ENCODE measurements around the gene ELAVL1. TPM values are rescaled to one million over a fixed set of nuclear protein-coding genes. Genes with fewer than 3 reads are reported as not detected.

ELAVL1 gene
- total and polyA plus RNA-seq, 9 of the 15 experiments (the other 6 are each of a cell fraction or from before 2014, with no cell fraction given) = 4.3 to 172 (median 69.2) TPM

DNA sequence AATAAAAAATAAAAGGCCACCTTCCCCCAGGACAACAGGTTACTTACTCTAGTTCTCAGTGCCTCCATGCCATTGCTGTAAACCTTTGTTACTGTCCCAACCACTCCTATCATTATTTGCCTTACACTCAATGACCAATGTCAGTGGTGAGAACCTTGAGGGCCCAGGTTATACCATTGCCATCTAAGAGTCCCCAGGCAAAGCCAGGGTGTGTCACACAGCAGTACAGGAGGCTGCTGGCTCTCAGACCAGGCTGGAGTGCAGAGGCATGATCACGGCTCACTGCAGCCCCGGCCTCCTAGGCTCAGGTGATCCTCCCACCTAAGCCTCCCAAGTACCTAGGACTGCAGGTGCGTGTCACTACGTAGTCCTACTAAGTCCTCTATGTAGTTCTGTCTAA is 6.1 kb downstream of the ELAVL1 start:
- no peaks in the 10 kb centered on the region for H3K27me3 ChIP-seq (ENCODE audit: control insufficient read depth in 2 of 2, insufficient read depth in 2 of 2, low read length in 2 of 2)
- intact Hi-C loops (cut with micrococcal nuclease) = no loop called here

More for the DNA sequence above, 6.1 kb downstream of the ELAVL1 start:
- Histone ChIP-seq H3K4me2 (ENCODE audit: insufficient read depth, low read length) (no peak overlapping the region), H3K4me3 (no peak overlapping the region), H3K4me1 (replicated peaks in 1 of 2; ENCODE audit: control insufficient read depth in 2 of 2, insufficient read depth in 2 of 2, low read length in 2 of 2) (peaks cover 25 to 40% of the 10 kb centered on the region in 2 experiments), H3K9me1 (ENCODE audit: control insufficient read depth, insufficient read depth, low read length) (peaks cover 17% of the 10 kb centered on the region), H4K20me1 (replicated peaks; ENCODE audit: control insufficient read depth, insufficient read depth, low read length) (peaks cover 69% of the 10 kb centered on the region), H2AFZ (ENCODE audit: low read depth, low read length) (no peak overlapping the region), H3K79me2 (ENCODE audit: control insufficient read depth, insufficient read depth, low read length) (peaks cover 99% of the 10 kb centered on the region), H3K27ac (ENCODE audit: extremely low read depth, low read depth, low read length) (no peak overlapping the region), H3K9ac (ENCODE audit: insufficient read depth in 1 of 2, low read depth in 2 of 2, low read length in 2 of 2) (0 out of 4 replicates have a peak overlapping the region, but pooled peaks of 1 of the 2 experiments have one; percentile 74), H3K36me3 (ENCODE audit: control insufficient read depth, insufficient read depth, low read length) (peaks cover 46% of the 10 kb centered on the region), H3K9me3 (replicated peaks; ENCODE audit: control insufficient read depth, insufficient read depth, low read depth, low read length) (no peaks in the 10 kb centered on the region)
- in situ Hi-C loops (cut with MboI) = no loop called here
- ATAC-seq (no peak), DNase-seq (ENCODE audit: extremely low read depth in 1 of 4, low spot score in 3 of 4) (no peak), FAIRE-seq (no peak)
- no peak for TF ChIP-seq PHF20 (IDR thresholded peaks at IDR 0.05; ENCODE audit: partially characterized antibody)
- TF ChIP-seq, protein P1, sequence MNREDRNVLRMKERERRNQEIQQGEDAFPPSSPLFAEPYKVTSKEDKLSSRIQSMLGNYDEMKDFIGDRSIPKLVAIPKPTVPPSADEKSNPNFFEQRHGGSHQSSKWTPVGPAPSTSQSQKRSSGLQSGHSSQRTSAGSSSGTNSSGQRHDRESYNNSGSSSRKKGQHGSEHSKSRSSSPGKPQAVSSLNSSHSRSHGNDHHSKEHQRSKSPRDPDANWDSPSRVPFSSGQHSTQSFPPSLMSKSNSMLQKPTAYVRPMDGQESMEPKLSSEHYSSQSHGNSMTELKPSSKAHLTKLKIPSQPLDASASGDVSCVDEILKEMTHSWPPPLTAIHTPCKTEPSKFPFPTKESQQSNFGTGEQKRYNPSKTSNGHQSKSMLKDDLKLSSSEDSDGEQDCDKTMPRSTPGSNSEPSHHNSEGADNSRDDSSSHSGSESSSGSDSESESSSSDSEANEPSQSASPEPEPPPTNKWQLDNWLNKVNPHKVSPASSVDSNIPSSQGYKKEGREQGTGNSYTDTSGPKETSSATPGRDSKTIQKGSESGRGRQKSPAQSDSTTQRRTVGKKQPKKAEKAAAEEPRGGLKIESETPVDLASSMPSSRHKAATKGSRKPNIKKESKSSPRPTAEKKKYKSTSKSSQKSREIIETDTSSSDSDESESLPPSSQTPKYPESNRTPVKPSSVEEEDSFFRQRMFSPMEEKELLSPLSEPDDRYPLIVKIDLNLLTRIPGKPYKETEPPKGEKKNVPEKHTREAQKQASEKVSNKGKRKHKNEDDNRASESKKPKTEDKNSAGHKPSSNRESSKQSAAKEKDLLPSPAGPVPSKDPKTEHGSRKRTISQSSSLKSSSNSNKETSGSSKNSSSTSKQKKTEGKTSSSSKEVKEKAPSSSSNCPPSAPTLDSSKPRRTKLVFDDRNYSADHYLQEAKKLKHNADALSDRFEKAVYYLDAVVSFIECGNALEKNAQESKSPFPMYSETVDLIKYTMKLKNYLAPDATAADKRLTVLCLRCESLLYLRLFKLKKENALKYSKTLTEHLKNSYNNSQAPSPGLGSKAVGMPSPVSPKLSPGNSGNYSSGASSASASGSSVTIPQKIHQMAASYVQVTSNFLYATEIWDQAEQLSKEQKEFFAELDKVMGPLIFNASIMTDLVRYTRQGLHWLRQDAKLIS (CRISPR knock-in tag; IDR thresholded peaks at IDR 0.05) = no peak
- ChIA-PET POLR2A (no interaction called here), CTCF (ENCODE audit: low intra/inter-chr PET ratio) (no interaction called here)
- WGBS (ENCODE audit: insufficient coverage, low coverage, missing lambda C conversion rate) = 98% methylated on average over 4 of the region's 4 CpGs
- BruUV-seq (replicated peaks) = no TSS peak
